HepG2 (cell line): ENCODE measurements around the gene RBP3. TPM values are rescaled to one million over a fixed set of nuclear protein-coding genes. Genes with fewer than 3 reads are reported as not detected.

Experiments
- FOSL1 ChIP-seq: sonication (generic); formaldehyde crosslinking; IDR thresholded peaks from 2 replicates; pipeline ENCODE4 v1.9.0; 2021; ENCODE audit warnings: missing genetic modification reagents, borderline replicate concordance
- FOXJ3 ChIP-seq: sonication (generic); formaldehyde crosslinking; IDR thresholded peaks from 2 replicates; pipeline ENCODE4 v1.4.0; 2020; ENCODE audit warnings: missing genetic modification reagents, mild to moderate bottlenecking, borderline replicate concordance
- GABPB1 ChIP-seq: IDR thresholded peaks from 2 replicates; pipeline ENCODE4 v1.6.1; 2016; ENCODE audit warnings: mild to moderate bottlenecking, missing genetic modification reagents, moderate library complexity, missing compliant biosample characterization
- NR2F6 ChIP-seq, 2 experiments: IDR thresholded peaks; 2 replicates each; pipeline ENCODE4 v1.6.1; 2016; ENCODE audit warnings: antibody characterized with exemption in 1 of 2, mild to moderate bottlenecking in 1 of 2
- RFXANK ChIP-seq: IDR thresholded peaks from 2 replicates; pipeline ENCODE4 v1.6.1; 2016
- RXRA ChIP-seq: sonication (generic); formaldehyde crosslinking; IDR thresholded peaks from 2 replicates; pipeline ENCODE4 v1.5.1; 2020; ENCODE audit warnings: missing genetic modification reagents
- RXRB ChIP-seq: IDR thresholded peaks from 2 replicates; pipeline ENCODE4 v1.6.1; 2016; ENCODE audit warnings: borderline replicate concordance, missing genetic modification reagents, missing compliant biosample characterization
- ZFY ChIP-seq: sonication (generic); formaldehyde crosslinking; IDR thresholded peaks from 2 replicates; pipeline ENCODE4 v1.4.0; 2020; ENCODE audit warnings: missing genetic modification reagents
- ZNF263 ChIP-seq: sonication (generic); formaldehyde crosslinking; IDR thresholded peaks from 2 replicates; pipeline ENCODE4 v1.4.0; 2020; ENCODE audit warnings: missing genetic modification reagents
- ZNF331 ChIP-seq: sonication (generic); formaldehyde crosslinking; IDR thresholded peaks from 2 replicates; pipeline ENCODE4 v1.4.0; 2020; ENCODE audit warnings: missing genetic modification reagents
- ZNF768 ChIP-seq: sonication (generic); formaldehyde crosslinking; IDR thresholded peaks from 2 replicates; pipeline ENCODE4 v1.4.0; 2020; ENCODE audit warnings: missing genetic modification reagents
- polyA plus RNA-seq, 8 experiments: library from polyadenylated mRNA; depleted of rRNA in 3 of 8; stranded (reverse) in 7 of 8; unstranded in 1 of 8; fragments of >200 nt; fragmentation: Illumina TruSeq in 4 of 8; extraction: Trizol in 4 of 8; gene quantifications; 2 replicates each; pipeline versions ENCODE4 v1.2.1 to v1.2.3, GENCODE V29; 2011 to 2016; ENCODE audit warnings: low read depth in 4 of 8, missing spikeins in 1 of 8, mixed read lengths in 1 of 8; ENCODE audit not compliant: insufficient read depth in 1 of 8
- total RNA-seq, 5 experiments: library from RNA; depleted of rRNA; stranded (reverse); fragments of >200 nt; fragmentation: Illumina TruSeq; extraction: Trizol; gene quantifications; 2 replicates each; pipeline ENCODE4 v1.2.3, GENCODE V29; 2016; ENCODE audit warnings: low read depth in 1 of 5
- TF ChIP-seq, protein P1 (sequence below): sonication (generic); formaldehyde crosslinking; IDR thresholded peaks from 2 replicates; pipeline ENCODE4 v1.5.0; 2020; ENCODE audit warnings: missing genetic modification reagents
- TF ChIP-seq, protein P2 (sequence below): sonication (generic); formaldehyde crosslinking; IDR thresholded peaks from 2 replicates; pipeline ENCODE4 v1.4.0; 2020; ENCODE audit warnings: missing genetic modification reagents, low read depth, mild to moderate bottlenecking, borderline replicate concordance
- TF ChIP-seq, protein P3 (sequence below): sonication (generic); formaldehyde crosslinking; IDR thresholded peaks from 2 replicates; pipeline ENCODE4 v1.4.0; 2020; ENCODE audit warnings: missing genetic modification reagents
- TF ChIP-seq, protein P4 (sequence below), 2 experiments: sonication (generic) in 1 of 2; formaldehyde crosslinking in 1 of 2; IDR thresholded peaks; 2 replicates each; pipeline versions ENCODE4 v1.4.0 to v1.6.1; 2016 to 2020; ENCODE audit warnings: borderline replicate concordance in 1 of 2, low read depth in 1 of 2, mild to moderate bottlenecking in 1 of 2, missing genetic modification reagents in 1 of 2

Gene RBP3
- total and polyA plus RNA-seq, 2 of the 13 experiments (the other 11 are each of a cell fraction or from before 2014, with no cell fraction given) = not detected

DNA sequence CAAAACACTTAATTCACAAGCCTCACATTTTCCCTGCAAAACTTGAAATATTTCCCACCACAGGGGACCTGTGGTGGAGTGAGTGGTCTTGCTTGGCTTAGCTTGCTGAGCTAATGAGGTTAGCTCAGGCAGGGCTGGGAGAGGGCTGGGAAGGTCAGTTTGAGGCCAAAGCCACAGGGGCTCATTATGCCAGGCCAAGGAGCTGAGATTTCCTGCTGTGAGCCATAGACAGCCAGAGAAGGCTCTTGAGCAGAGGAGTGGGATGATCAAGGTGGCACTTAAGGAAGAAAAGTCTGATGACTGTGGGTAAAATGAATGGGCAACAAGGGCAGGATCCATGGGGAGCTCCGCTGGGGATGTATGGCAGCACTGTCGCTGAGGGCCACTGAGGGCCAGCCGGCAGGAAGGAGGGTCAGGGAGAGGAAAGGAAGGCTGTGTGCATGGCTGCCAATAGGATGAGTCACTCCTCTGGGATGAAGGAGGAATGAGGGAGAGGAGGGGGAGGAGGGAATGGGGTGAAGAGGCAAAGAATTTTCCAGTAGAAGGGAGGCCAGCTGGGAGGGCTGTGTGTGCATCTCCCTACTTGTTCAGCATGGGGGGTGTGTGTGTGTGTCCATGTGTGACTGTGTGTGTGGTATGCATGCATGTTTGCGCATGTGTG lies 54.6 kb downstream of the RBP3 start (continued):
- TF ChIP-seq, protein P1, sequence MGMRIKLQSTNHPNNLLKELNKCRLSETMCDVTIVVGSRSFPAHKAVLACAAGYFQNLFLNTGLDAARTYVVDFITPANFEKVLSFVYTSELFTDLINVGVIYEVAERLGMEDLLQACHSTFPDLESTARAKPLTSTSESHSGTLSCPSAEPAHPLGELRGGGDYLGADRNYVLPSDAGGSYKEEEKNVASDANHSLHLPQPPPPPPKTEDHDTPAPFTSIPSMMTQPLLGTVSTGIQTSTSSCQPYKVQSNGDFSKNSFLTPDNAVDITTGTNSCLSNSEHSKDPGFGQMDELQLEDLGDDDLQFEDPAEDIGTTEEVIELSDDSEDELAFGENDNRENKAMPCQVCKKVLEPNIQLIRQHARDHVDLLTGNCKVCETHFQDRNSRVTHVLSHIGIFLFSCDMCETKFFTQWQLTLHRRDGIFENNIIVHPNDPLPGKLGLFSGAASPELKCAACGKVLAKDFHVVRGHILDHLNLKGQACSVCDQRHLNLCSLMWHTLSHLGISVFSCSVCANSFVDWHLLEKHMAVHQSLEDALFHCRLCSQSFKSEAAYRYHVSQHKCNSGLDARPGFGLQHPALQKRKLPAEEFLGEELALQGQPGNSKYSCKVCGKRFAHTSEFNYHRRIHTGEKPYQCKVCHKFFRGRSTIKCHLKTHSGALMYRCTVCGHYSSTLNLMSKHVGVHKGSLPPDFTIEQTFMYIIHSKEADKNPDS (CRISPR knock-in tag) = no peak
- TF ChIP-seq, protein P2, sequence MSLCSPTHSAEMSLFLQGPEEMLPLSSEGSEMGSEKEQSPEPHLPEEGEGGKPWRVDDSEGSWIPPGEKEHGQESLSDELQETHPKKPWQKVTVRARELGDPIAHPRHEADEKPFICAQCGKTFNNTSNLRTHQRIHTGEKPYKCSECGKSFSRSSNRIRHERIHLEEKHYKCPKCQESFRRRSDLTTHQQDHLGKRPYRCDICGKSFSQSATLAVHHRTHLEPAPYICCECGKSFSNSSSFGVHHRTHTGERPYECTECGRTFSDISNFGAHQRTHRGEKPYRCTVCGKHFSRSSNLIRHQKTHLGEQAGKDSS (CRISPR knock-in tag) = peak; percentile 41; the same call in 1 of the 2 replicates
- TF ChIP-seq GABPB1 (0 out of 2 replicates have a peak, but pooled peaks have one; percentile 29), NR2F6 (IDR thresholded peaks at IDR 0.05) (no peak), NR2F6 (CRISPR knock-in tag; IDR thresholded peaks at IDR 0.05) (peak; percentile 63; the same call in 1 of the 2 replicates), ZFY (CRISPR knock-in tag) (no peak), RXRA (peak; percentile 27; the same call in 1 of the 2 replicates), FOSL1 (CRISPR knock-in tag) (peak; percentile 71; the same call in 1 of the 2 replicates), ZNF331 (CRISPR knock-in tag) (0 out of 2 replicates have a peak, but pooled peaks have one; percentile 21), FOXJ3 (no peak), ZNF263 (peak; percentile 87), RXRB (CRISPR knock-in tag) (peak; percentile 43; the same call in 1 of the 2 replicates), RFXANK (CRISPR knock-in tag) (no peak), ZNF768 (CRISPR knock-in tag) (no peak)
- TF ChIP-seq, protein P3, sequence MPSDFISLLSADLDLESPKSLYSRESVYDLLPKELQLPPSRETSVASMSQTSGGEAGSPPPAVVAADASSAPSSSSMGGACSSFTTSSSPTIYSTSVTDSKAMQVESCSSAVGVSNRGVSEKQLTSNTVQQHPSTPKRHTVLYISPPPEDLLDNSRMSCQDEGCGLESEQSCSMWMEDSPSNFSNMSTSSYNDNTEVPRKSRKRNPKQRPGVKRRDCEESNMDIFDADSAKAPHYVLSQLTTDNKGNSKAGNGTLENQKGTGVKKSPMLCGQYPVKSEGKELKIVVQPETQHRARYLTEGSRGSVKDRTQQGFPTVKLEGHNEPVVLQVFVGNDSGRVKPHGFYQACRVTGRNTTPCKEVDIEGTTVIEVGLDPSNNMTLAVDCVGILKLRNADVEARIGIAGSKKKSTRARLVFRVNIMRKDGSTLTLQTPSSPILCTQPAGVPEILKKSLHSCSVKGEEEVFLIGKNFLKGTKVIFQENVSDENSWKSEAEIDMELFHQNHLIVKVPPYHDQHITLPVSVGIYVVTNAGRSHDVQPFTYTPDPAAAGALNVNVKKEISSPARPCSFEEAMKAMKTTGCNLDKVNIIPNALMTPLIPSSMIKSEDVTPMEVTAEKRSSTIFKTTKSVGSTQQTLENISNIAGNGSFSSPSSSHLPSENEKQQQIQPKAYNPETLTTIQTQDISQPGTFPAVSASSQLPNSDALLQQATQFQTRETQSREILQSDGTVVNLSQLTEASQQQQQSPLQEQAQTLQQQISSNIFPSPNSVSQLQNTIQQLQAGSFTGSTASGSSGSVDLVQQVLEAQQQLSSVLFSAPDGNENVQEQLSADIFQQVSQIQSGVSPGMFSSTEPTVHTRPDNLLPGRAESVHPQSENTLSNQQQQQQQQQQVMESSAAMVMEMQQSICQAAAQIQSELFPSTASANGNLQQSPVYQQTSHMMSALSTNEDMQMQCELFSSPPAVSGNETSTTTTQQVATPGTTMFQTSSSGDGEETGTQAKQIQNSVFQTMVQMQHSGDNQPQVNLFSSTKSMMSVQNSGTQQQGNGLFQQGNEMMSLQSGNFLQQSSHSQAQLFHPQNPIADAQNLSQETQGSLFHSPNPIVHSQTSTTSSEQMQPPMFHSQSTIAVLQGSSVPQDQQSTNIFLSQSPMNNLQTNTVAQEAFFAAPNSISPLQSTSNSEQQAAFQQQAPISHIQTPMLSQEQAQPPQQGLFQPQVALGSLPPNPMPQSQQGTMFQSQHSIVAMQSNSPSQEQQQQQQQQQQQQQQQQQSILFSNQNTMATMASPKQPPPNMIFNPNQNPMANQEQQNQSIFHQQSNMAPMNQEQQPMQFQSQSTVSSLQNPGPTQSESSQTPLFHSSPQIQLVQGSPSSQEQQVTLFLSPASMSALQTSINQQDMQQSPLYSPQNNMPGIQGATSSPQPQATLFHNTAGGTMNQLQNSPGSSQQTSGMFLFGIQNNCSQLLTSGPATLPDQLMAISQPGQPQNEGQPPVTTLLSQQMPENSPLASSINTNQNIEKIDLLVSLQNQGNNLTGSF (CRISPR knock-in tag) = no peak
- TF ChIP-seq, protein P4, sequence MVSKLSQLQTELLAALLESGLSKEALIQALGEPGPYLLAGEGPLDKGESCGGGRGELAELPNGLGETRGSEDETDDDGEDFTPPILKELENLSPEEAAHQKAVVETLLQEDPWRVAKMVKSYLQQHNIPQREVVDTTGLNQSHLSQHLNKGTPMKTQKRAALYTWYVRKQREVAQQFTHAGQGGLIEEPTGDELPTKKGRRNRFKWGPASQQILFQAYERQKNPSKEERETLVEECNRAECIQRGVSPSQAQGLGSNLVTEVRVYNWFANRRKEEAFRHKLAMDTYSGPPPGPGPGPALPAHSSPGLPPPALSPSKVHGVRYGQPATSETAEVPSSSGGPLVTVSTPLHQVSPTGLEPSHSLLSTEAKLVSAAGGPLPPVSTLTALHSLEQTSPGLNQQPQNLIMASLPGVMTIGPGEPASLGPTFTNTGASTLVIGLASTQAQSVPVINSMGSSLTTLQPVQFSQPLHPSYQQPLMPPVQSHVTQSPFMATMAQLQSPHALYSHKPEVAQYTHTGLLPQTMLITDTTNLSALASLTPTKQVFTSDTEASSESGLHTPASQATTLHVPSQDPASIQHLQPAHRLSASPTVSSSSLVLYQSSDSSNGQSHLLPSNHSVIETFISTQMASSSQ (IDR thresholded peaks at IDR 0.05; ENCODE audit: low read depth) = no peak
- TF ChIP-seq, protein P4 (CRISPR knock-in tag; IDR thresholded peaks at IDR 0.05; ENCODE audit: borderline replicate concordance) = no peak
